ENCODE results near the gene TLL1. TPM values are rescaled to one million over a fixed set of nuclear protein-coding genes. Genes with fewer than 3 reads are reported as not detected.

Gene TLL1
- total RNA-seq, 1 experiment from 2014 or later: 0.41 TPM

GRCh38 chr4:166049036-166049435 is 176.0 kb downstream of the TLL1 start:
- ChIA-PET CTCF (no interaction called here), POLR2A (no interaction called here)
- BruUV-seq (replicated peaks): no TSS peak
- Histone ChIP-seq H3K36me3 (ENCODE audit: control insufficient read depth, insufficient read depth, low read length) (no peaks in the 10 kb centered on the region), H3K27ac (ENCODE audit: low read length) (no peak overlapping the region), H3K4me1 (ENCODE audit: control insufficient read depth, insufficient read depth, low read length) (no peaks in the 10 kb centered on the region), H3K9me3 (ENCODE audit: control insufficient read depth, insufficient read depth, low read depth, low read length) (no peaks in the 10 kb centered on the region), H3K4me3 (ENCODE audit: low read depth in 2 of 2, low read length in 2 of 2) (no peak overlapping the region), H3K27me3 (ENCODE audit: control insufficient read depth, insufficient read depth, low read length) (no peaks in the 10 kb centered on the region)
- intact Hi-C loops (cut with micrococcal nuclease; ENCODE audit: unreplicated experiment): no loop called here
- ATAC-seq: no peak
- in situ Hi-C loops (cut with HindIII; ENCODE audit: low pct_unique_long_range_greater_than_20kb, low sequenced_read_pairs): no loop called here
- TF ChIP-seq CTCF (IDR thresholded peaks at IDR 0.05): no peak
- no peak for TF ChIP-seq TCF7L2 (IDR thresholded peaks at IDR 0.05; ENCODE audit: low read depth, low read length)
- TF ChIP-seq REST (IDR thresholded peaks at IDR 0.05; ENCODE audit: insufficient read depth in 1 of 2, low read depth in 2 of 2, low read length in 1 of 2): no peak
- no peak for TF ChIP-seq POLR2AphosphoS5 (IDR thresholded peaks at IDR 0.05; ENCODE audit: low read depth, low read length)
- TF ChIP-seq SIN3A (IDR thresholded peaks at IDR 0.05; ENCODE audit: borderline replicate concordance, insufficient read depth, low read depth, low read length): no peak
- no peak for DNase-seq (ENCODE audit: low read depth, low spot score)

GRCh38 chr4:166064721-166065120 is 191.7 kb downstream of the TLL1 start:
- H3K4me3 ChIP-seq (ENCODE audit: low read depth in 2 of 2, low read length in 2 of 2): no peak overlapping the region
- POLR2A ChIA-PET: no interaction called here
- no peaks in the 10 kb centered on the region for H3K4me1 ChIP-seq (ENCODE audit: control insufficient read depth, insufficient read depth, low read length)
- DNase-seq (ENCODE audit: low read depth, low spot score): no peak
- H3K27ac ChIP-seq (ENCODE audit: low read length): no peak overlapping the region
- in situ Hi-C loops (cut with HindIII; ENCODE audit: low pct_unique_long_range_greater_than_20kb, low sequenced_read_pairs): no loop called here
- H3K27me3 ChIP-seq (ENCODE audit: control insufficient read depth, insufficient read depth, low read length): no peaks in the 10 kb centered on the region
- no peak for ATAC-seq
- no peaks in the 10 kb centered on the region for H3K36me3 ChIP-seq (ENCODE audit: control insufficient read depth, insufficient read depth, low read length)
- CTCF ChIA-PET: no interaction called here
- intact Hi-C loops (cut with micrococcal nuclease; ENCODE audit: unreplicated experiment): no loop called here
- H3K9me3 ChIP-seq (ENCODE audit: control insufficient read depth, insufficient read depth, low read depth, low read length): no peaks in the 10 kb centered on the region
- no TSS peak for BruUV-seq (replicated peaks)
- TF ChIP-seq POLR2AphosphoS5 (IDR thresholded peaks at IDR 0.05; ENCODE audit: low read depth, low read length) (no peak), CTCF (IDR thresholded peaks at IDR 0.05) (no peak), REST (IDR thresholded peaks at IDR 0.05; ENCODE audit: insufficient read depth in 1 of 2, low read depth in 2 of 2, low read length in 1 of 2) (no peak), SIN3A (IDR thresholded peaks at IDR 0.05; ENCODE audit: borderline replicate concordance, insufficient read depth, low read depth, low read length) (no peak), TCF7L2 (IDR thresholded peaks at IDR 0.05; ENCODE audit: low read depth, low read length) (no peak)

Measured in Panc1 (cell line).